HL-60 (cell line): ENCODE data around the gene CCDC142.

Source experiments
- CTCF ChIP-seq: IDR thresholded peaks from one replicate; pipeline ENCODE4 v1.5.1; 2011; ENCODE audit warnings: low read length, control low read depth, inconsistent platforms; ENCODE audit not compliant: insufficient read depth
- SPI1 ChIP-seq: IDR thresholded peaks from 2 replicates; pipeline ENCODE4 v1.6.1; 2012; ENCODE audit warnings: low read depth, mild to moderate bottlenecking, borderline replicate concordance

GRCh38 chr2:74450570-74451190 lies 32.1 kb downstream of the CCDC142 start:
- no peak for TF ChIP-seq CTCF
- TF ChIP-seq SPI1 = no peak
